Measurements from ENCODE around the gene NDST1.

- no peak for TF ChIP-seq CTCF (IDR thresholded peaks at IDR 0.05; ENCODE audit: insufficient read depth, low read length, poor library complexity, severe bottlenecking)
- no peak for TF ChIP-seq EZH2phosphoT487 (conservative IDR thresholded peaks at IDR 0.05; ENCODE audit: low read length)
These were observed 45.5 kb downstream of the NDST1 start for GRCh38 chr5:150553402-150553801.
